K562 (cell line): ENCODE measurements around the gene GNAZ. TPM values are rescaled to one million over a fixed set of nuclear protein-coding genes. Genes with fewer than 3 reads are reported as not detected.

Experiments
- ATF1 ChIP-seq, 2 experiments: fragments of 450-650 bp in 1 of 2; IDR thresholded peaks; 2 replicates each; pipeline ENCODE4 v1.6.1; 2016; ENCODE audit warnings: missing compliant biosample characterization in 1 of 2, missing genetic modification characterization in 1 of 2
- CHCHD3 ChIP-seq: fragments of 250-450 bp; sonication (Bioruptor Pico); IDR thresholded peaks from 2 replicates; pipeline ENCODE4 v2.1.2; 2022; ENCODE audit warnings: mild to moderate bottlenecking
- ETV6 ChIP-seq, 3 experiments: fragments of 150-350 bp in 1 of 3; sonication (generic) in 1 of 3; formaldehyde crosslinking in 1 of 3; IDR thresholded peaks; 2 replicates each; pipeline versions ENCODE4 v1.6.1 to v1.8.0; 2014 to 2022; ENCODE audit warnings: borderline replicate concordance in 2 of 3, low read depth in 2 of 3, antibody characterized with exemption in 1 of 3, low read length in 1 of 3, mild to moderate bottlenecking in 1 of 3, missing genetic modification reagents in 1 of 3
- HCFC1 ChIP-seq: IDR thresholded peaks from 2 replicates; pipeline ENCODE4 v1.6.1; 2012; ENCODE audit warnings: low read depth, low read length, improper control_type of control experiment
- PHF8 ChIP-seq: fragments of 200-600 bp; sonication (generic); IDR thresholded peaks from 2 replicates; pipeline ENCODE4 v1.6.1; 2012; ENCODE audit warnings: mixed run types, mild to moderate bottlenecking, inconsistent platforms, low read length, moderate library complexity, borderline replicate concordance
- SMAD1 ChIP-seq: fragments of 150-350 bp; IDR thresholded peaks from 2 replicates; pipeline ENCODE4 v1.6.1; 2014; ENCODE audit warnings: low read length, low read depth; ENCODE audit not compliant: partially characterized antibody
- TEAD4 ChIP-seq, 2 experiments: sonication (generic) in 1 of 2; formaldehyde crosslinking in 1 of 2; IDR thresholded peaks; 2 replicates each; pipeline versions ENCODE4 v1.6.1 to v1.8.0; 2012 to 2022; ENCODE audit warnings: borderline replicate concordance in 1 of 2, inconsistent platforms in 1 of 2, low read length in 1 of 2, mild to moderate bottlenecking in 1 of 2, missing genetic modification reagents in 1 of 2
- ZBTB8A ChIP-seq: fragments of 450-650 bp; IDR thresholded peaks from 2 replicates; pipeline ENCODE4 v1.6.1; 2018; ENCODE audit warnings: mild to moderate bottlenecking, moderate library complexity; ENCODE audit not compliant: partially characterized antibody
- ZNF507 ChIP-seq: conservative IDR thresholded peaks from 2 replicates; pipeline ENCODE4 v1.6.1; 2017; ENCODE audit warnings: missing genetic modification characterization, missing compliant biosample characterization
- ZNF57 ChIP-seq: fragments of 450-650 bp; formaldehyde crosslinking; IDR thresholded peaks from 2 replicates; pipeline ENCODE4 v1.4.0; 2020; ENCODE audit warnings: mild to moderate bottlenecking, moderate library complexity
- ZNF764 ChIP-seq: fragments of 250-450 bp; sonication (Bioruptor Pico); IDR thresholded peaks from 2 replicates; pipeline ENCODE4 v1.4.0; 2020; ENCODE audit warnings: low read depth, mild to moderate bottlenecking, moderate library complexity
- polyA plus RNA-seq, 8 experiments: library from polyadenylated mRNA; depleted of rRNA in 4 of 8; stranded (reverse) in 5 of 8; unstranded in 3 of 8; fragments of >200 nt; fragmentation: Nextera tagmentation in 2 of 8; fragmentation: Illumina TruSeq in 1 of 8; extraction: Ambion mirVana in 2 of 8; extraction: Trizol in 1 of 8; gene quantifications; 2 replicates each; pipeline versions ENCODE4 v1.2.1 to v1.2.3, GENCODE V29; 2011 to 2014; ENCODE audit warnings: inconsistent platforms in 1 of 8, missing spikeins in 1 of 8
- total RNA-seq, 7 experiments: library from RNA; depleted of rRNA in 6 of 7; stranded (reverse); fragments of >200 nt in 6 of 7; fragmentation: Illumina TruSeq in 2 of 7; extraction: Trizol in 2 of 7; gene quantifications; 2 replicates each; pipeline versions ENCODE4 v1.2.1 to v1.2.3, GENCODE V29; 2011 to 2021; ENCODE audit warnings: low replicate concordance in 1 of 7
- TF ChIP-seq, protein P1 (sequence below): fragments of 150-350 bp; IDR thresholded peaks from 2 replicates; pipeline ENCODE4 v1.6.1; 2014; ENCODE audit warnings: low read depth, mild to moderate bottlenecking, low read length, borderline replicate concordance
- TF ChIP-seq, protein P2 (sequence below), 2 experiments: fragments of 450-650 bp in 1 of 2; sonication (generic) in 1 of 2; formaldehyde crosslinking; conservative IDR thresholded peaks; 2 replicates each; pipeline versions ENCODE4 v1.4.0 to v1.8.1; 2020 to 2022; ENCODE audit warnings: mild to moderate bottlenecking in 1 of 2, missing genetic modification reagents in 1 of 2
- TF ChIP-seq, protein P3 (sequence below): IDR thresholded peaks from 2 replicates; pipeline ENCODE4 v1.6.1; 2016; ENCODE audit warnings: missing genetic modification characterization, missing compliant biosample characterization
- TF ChIP-seq, protein P4 (sequence below), 2 experiments: fragments of 250-450 bp in 1 of 2; fragments of 450-650 bp in 1 of 2; sonication (Bioruptor Pico) in 1 of 2; IDR thresholded peaks; 2 replicates each; pipeline versions ENCODE4 v1.6.1 to v1.8.0; 2016 to 2021; ENCODE audit warnings: mild to moderate bottlenecking in 2 of 2, moderate library complexity in 2 of 2, missing compliant biosample characterization in 1 of 2, missing genetic modification characterization in 1 of 2

GNAZ gene
- total and polyA plus RNA-seq, 9 of the 15 experiments (the other 6 are each of a cell fraction or from before 2014, with no cell fraction given) = 0.04 to 0.22 (median 0.13) TPM; not detected in 3

DNA sequence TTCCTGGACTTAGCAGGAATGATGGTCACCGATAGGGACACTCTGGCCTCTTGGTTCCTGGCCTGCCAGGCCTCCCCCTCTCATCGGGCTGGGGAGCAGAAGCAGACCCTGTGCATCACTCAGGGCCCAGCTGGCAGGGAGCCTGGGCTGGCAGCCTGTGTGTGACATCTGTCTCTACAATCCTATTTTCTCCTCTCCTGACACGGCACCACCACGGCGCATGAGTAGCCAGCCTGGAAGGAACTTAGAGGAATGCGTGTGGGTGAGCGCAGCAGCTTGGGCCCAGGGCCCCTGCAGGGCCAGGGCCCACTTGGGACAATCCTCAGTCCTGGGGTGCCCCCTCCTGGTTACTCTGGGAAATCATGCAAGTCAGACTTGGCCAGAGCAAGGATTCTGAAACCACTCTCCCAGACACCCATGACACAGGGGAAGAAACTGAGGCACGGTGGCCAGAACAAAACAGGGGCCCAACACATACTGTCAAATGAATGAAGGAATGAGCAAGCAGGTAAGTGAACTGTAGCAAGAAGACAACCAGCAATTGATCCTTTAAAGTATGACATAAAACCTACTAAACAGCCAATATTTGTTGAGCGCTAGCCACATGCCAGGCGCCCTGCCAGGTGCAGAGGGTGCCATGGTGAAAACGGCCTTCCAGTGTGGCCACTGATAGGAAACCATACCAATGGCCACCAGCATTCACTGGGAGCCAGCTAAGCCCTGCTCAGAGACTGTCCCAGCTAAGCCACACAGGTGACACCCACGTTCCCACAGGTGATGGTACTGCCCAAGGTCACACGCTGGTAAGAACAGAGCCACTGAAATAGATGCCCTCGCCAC lies 58.2 kb downstream of the GNAZ start (continued):
- TF ChIP-seq, protein P1, sequence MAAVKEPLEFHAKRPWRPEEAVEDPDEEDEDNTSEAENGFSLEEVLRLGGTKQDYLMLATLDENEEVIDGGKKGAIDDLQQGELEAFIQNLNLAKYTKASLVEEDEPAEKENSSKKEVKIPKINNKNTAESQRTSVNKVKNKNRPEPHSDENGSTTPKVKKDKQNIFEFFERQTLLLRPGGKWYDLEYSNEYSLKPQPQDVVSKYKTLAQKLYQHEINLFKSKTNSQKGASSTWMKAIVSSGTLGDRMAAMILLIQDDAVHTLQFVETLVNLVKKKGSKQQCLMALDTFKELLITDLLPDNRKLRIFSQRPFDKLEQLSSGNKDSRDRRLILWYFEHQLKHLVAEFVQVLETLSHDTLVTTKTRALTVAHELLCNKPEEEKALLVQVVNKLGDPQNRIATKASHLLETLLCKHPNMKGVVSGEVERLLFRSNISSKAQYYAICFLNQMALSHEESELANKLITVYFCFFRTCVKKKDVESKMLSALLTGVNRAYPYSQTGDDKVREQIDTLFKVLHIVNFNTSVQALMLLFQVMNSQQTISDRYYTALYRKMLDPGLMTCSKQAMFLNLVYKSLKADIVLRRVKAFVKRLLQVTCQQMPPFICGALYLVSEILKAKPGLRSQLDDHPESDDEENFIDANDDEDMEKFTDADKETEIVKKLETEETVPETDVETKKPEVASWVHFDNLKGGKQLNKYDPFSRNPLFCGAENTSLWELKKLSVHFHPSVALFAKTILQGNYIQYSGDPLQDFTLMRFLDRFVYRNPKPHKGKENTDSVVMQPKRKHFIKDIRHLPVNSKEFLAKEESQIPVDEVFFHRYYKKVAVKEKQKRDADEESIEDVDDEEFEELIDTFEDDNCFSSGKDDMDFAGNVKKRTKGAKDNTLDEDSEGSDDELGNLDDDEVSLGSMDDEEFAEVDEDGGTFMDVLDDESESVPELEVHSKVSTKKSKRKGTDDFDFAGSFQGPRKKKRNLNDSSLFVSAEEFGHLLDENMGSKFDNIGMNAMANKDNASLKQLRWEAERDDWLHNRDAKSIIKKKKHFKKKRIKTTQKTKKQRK = peak; percentile 11; the same call in 1 of the 2 replicates
- TF ChIP-seq ZBTB8A (no peak), ZNF57 (CRISPR knock-in tag) (no peak), ETV6 (IDR thresholded peaks at IDR 0.05; ENCODE audit: borderline replicate concordance in 1 of 2, low read depth in 2 of 2, low read length in 1 of 2) (peak in 1 of 2 experiments; percentile 69; a peak in 2 of 4 replicates), ETV6 (CRISPR knock-in tag; IDR thresholded peaks at IDR 0.05; ENCODE audit: borderline replicate concordance) (no peak), ATF1 (CRISPR knock-in tag; IDR thresholded peaks at IDR 0.05) (no peak), ATF1 (tag; IDR thresholded peaks at IDR 0.05) (no peak), ZNF507 (tag) (no peak), PHF8 (no peak), SMAD1 (peak; percentile 62), HCFC1 (peak; percentile 70), TEAD4 (IDR thresholded peaks at IDR 0.05; ENCODE audit: low read length) (peak; percentile 74), TEAD4 (CRISPR knock-in tag; IDR thresholded peaks at IDR 0.05; ENCODE audit: borderline replicate concordance) (no peak), ZNF764 (CRISPR knock-in tag) (no peak), CHCHD3 (CRISPR knock-in tag) (no peak)
- TF ChIP-seq, protein P2, sequence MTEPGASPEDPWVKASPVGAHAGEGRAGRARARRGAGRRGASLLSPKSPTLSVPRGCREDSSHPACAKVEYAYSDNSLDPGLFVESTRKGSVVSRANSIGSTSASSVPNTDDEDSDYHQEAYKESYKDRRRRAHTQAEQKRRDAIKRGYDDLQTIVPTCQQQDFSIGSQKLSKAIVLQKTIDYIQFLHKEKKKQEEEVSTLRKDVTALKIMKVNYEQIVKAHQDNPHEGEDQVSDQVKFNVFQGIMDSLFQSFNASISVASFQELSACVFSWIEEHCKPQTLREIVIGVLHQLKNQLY (CRISPR knock-in tag; conservative IDR thresholded peaks at IDR 0.05) = peak in 1 of 2 experiments; percentile 75; a peak in 2 of 4 replicates
- TF ChIP-seq, protein P3, sequence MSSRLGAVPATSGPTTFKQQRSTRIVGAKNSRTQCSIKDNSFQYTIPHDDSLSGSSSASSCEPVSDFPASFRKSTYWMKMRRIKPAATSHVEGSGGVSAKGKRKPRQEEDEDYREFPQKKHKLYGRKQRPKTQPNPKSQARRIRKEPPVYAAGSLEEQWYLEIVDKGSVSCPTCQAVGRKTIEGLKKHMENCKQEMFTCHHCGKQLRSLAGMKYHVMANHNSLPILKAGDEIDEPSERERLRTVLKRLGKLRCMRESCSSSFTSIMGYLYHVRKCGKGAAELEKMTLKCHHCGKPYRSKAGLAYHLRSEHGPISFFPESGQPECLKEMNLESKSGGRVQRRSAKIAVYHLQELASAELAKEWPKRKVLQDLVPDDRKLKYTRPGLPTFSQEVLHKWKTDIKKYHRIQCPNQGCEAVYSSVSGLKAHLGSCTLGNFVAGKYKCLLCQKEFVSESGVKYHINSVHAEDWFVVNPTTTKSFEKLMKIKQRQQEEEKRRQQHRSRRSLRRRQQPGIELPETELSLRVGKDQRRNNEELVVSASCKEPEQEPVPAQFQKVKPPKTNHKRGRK (tag) = no peak
- TF ChIP-seq, protein P4, sequence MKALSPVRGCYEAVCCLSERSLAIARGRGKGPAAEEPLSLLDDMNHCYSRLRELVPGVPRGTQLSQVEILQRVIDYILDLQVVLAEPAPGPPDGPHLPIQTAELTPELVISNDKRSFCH (CRISPR knock-in tag; IDR thresholded peaks at IDR 0.05) = no peak
- TF ChIP-seq, protein P4 (tag; IDR thresholded peaks at IDR 0.05) = no peak
